OCI-LY7 (cell line): Measurements from ENCODE around the gene GYS1. TPM values are rescaled to one million over a fixed set of nuclear protein-coding genes. Genes with fewer than 3 reads are reported as not detected.

Experiments used
- BruUV-seq: library from RNA; stranded (reverse); fragments of 400-500 nt; replicated peaks from 2 replicates; lab custom pipeline; 2021; lab: Mats Ljungman, UMichigan
- CTCF ChIA-PET: fragments of 300-600 bp; sonication (Branson Sonifier 250); formaldehyde crosslinking; loops from one replicate; lab custom pipeline; 2022; ENCODE audit warnings: antibody characterized with exemption; ENCODE audit not compliant: unreplicated experiment; lab: Charles Lee
- POLR2A ChIA-PET: fragments of 300-600 bp; sonication (Branson Sonifier 250); formaldehyde crosslinking; loops from one replicate; lab custom pipeline; 2022; ENCODE audit warnings: antibody characterized with exemption; lab: Charles Lee
- DNase-seq: peaks from one replicate; pipeline ENCODE4 v3.0.0-alpha.2; 2015; ENCODE audit warnings: low spot score
- H2AFZ ChIP-seq: fragments of 200-600 bp; sonication (generic), shearing (Covaris generic); 2 replicates; pipeline ENCODE4 v1.6.1; 2014; ENCODE audit warnings: mild to moderate bottlenecking, antibody characterized with exemption, low read length, moderate library complexity
- H3K27ac ChIP-seq: fragments of 200-600 bp; sonication (generic); 2 replicates; pipeline ENCODE4 v1.5.1; 2014; ENCODE audit warnings: mixed run types, low read depth, mild to moderate bottlenecking, moderate library complexity, low read length, inconsistent platforms; ENCODE audit not compliant: poor library complexity, severe bottlenecking
- H3K36me3 ChIP-seq: fragments of 200-600 bp; sonication (generic); 2 replicates; pipeline ENCODE4 v1.6.1; 2014; ENCODE audit warnings: mild to moderate bottlenecking, antibody characterized with exemption, low read length, moderate library complexity, mixed read lengths; ENCODE audit not compliant: insufficient read depth
- H3K4me1 ChIP-seq: fragments of 200-600 bp; sonication (generic); 2 replicates; pipeline ENCODE4 v1.5.1; 2014; ENCODE audit warnings: mild to moderate bottlenecking, low read length; ENCODE audit not compliant: insufficient read depth, poor library complexity, severe bottlenecking
- H3K4me2 ChIP-seq: fragments of 200-600 bp; sonication (generic); 2 replicates; pipeline ENCODE4 v1.6.1; 2014; ENCODE audit warnings: mild to moderate bottlenecking, low read length
- H3K4me3 ChIP-seq: fragments of 200-600 bp; sonication (generic); 2 replicates; pipeline ENCODE4 v1.5.1; 2014; ENCODE audit warnings: mild to moderate bottlenecking, low read depth, low read length; ENCODE audit not compliant: poor library complexity, severe bottlenecking
- H3K79me2 ChIP-seq: fragments of 200-600 bp; sonication (generic); 2 replicates; pipeline ENCODE4 v1.6.1; 2016; ENCODE audit warnings: low read depth, mild to moderate bottlenecking, low read length, moderate library complexity, mixed read lengths; ENCODE audit not compliant: insufficient read depth
- H3K9me2 ChIP-seq: fragments of 200-600 bp; sonication (generic); 2 replicates; pipeline ENCODE4 v1.6.1; 2016; ENCODE audit warnings: mild to moderate bottlenecking, low read length, mixed read lengths; ENCODE audit not compliant: insufficient read depth
- H3K9me3 ChIP-seq: fragments of 200-600 bp; sonication (generic); 2 replicates; pipeline ENCODE4 v1.6.1; 2014; ENCODE audit warnings: mild to moderate bottlenecking, mixed run types, low read length, mixed read lengths
- H4K20me1 ChIP-seq: fragments of 200-600 bp; sonication (generic); 2 replicates; pipeline ENCODE4 v1.6.1; 2014; ENCODE audit warnings: mild to moderate bottlenecking, antibody characterized with exemption, low read length, moderate library complexity, mixed read lengths; ENCODE audit not compliant: insufficient read depth
- CTCF ChIP-seq: fragments of 200-600 bp; sonication (generic); conservative IDR thresholded peaks from 2 replicates; pipeline ENCODE4 v1.5.1; 2014; ENCODE audit warnings: mild to moderate bottlenecking, antibody characterized with exemption, low read length, moderate library complexity, mixed read lengths
- EZH2phosphoT487 ChIP-seq: fragments of 200-600 bp; sonication (generic); IDR thresholded peaks from 2 replicates; pipeline ENCODE4 v1.6.1; 2018; ENCODE audit warnings: low read depth, borderline replicate concordance, mild to moderate bottlenecking, mixed run types, antibody characterized with exemption, low read length, moderate library complexity, mixed read lengths
- intact Hi-C: fragments of 100-400 bp; cut with micrococcal nuclease; formaldehyde crosslinking; loops from one replicate; pipeline ENCODE4 v1.10.0; 2022; ENCODE audit not compliant: unreplicated experiment
- total RNA-seq, 2 experiments: library from RNA; depleted of rRNA in 1 of 2; stranded (reverse); fragments of >200 nt in 1 of 2; shearing (Covaris generic) in 1 of 2; gene quantifications; 2 replicates each; pipeline ENCODE4 v1.2.3, GENCODE V29; 2014 to 2022

GYS1 gene
- total RNA-seq, 2 experiments from 2014 or later = 20.0 to 29.9 TPM

- no peak for DNase-seq
Observed at GRCh38 chr19:48938256-48938655, 54.9 kb downstream of the GYS1 start.

GRCh38 chr19:48935864-48936263, 57.2 kb downstream of the GYS1 start:
- no peak overlapping the region for H3K27ac ChIP-seq
- ChIA-PET POLR2A (no interaction called here), CTCF (no interaction called here)
- intact Hi-C loops = no loop called here
- DNase-seq = no peak
- H3K4me3 ChIP-seq = no peak overlapping the region
- no peaks in the 10 kb centered on the region for H3K9me3 ChIP-seq
- no peaks in the 10 kb centered on the region for H3K9me2 ChIP-seq
- no peaks in the 10 kb centered on the region for H4K20me1 ChIP-seq
- H3K36me3 ChIP-seq = no peaks in the 10 kb centered on the region
- no TSS peak for BruUV-seq
- peaks cover 12% of the 10 kb centered on the region for H3K4me1 ChIP-seq
- TF ChIP-seq CTCF (no peak), EZH2phosphoT487 (no peak)
- H2AFZ ChIP-seq = no peak overlapping the region
- H3K79me2 ChIP-seq = no peaks in the 10 kb centered on the region
- no peak overlapping the region for H3K4me2 ChIP-seq

More at GRCh38 chr19:48938256-48938655, 54.9 kb downstream of the GYS1 start:
- Histone ChIP-seq H3K4me3 (no peak overlapping the region), H3K4me1 (peaks cover 7% of the 10 kb centered on the region), H3K27ac (no peak overlapping the region), H4K20me1 (no peaks in the 10 kb centered on the region), H3K9me2 (no peaks in the 10 kb centered on the region), H3K79me2 (no peaks in the 10 kb centered on the region), H3K4me2 (no peak overlapping the region), H2AFZ (no peak overlapping the region), H3K36me3 (no peaks in the 10 kb centered on the region), H3K9me3 (no peaks in the 10 kb centered on the region)
- CTCF ChIA-PET = no interaction called here
- BruUV-seq = no TSS peak
- intact Hi-C loops = no loop called here
- POLR2A ChIA-PET = no interaction called here
- TF ChIP-seq CTCF (no peak), EZH2phosphoT487 (no peak)

- H3K9me3 ChIP-seq = no peaks in the 10 kb centered on the region
- POLR2A ChIA-PET = interaction anchor here (0.5 kb wide), 1 partner anchor 25 kb away, joined by 5 read pairs; no protein-coding TSS in a partner anchor
- TF ChIP-seq CTCF (peak; percentile 54), EZH2phosphoT487 (no peak)
- no peak overlapping the region for H2AFZ ChIP-seq
- H3K4me2 ChIP-seq = no peak overlapping the region
- no TSS peak for BruUV-seq
- H3K4me3 ChIP-seq = no peak overlapping the region
- no peaks in the 10 kb centered on the region for H3K79me2 ChIP-seq
- intact Hi-C loops = no loop called here
- H4K20me1 ChIP-seq = no peaks in the 10 kb centered on the region
- H3K27ac ChIP-seq = no peak overlapping the region
- H3K9me2 ChIP-seq = no peaks in the 10 kb centered on the region
- no peak for DNase-seq
- no peaks in the 10 kb centered on the region for H3K36me3 ChIP-seq
- peaks cover 15% of the 10 kb centered on the region for H3K4me1 ChIP-seq
- CTCF ChIA-PET = no interaction called here
Observed at GRCh38 chr19:48934837-48935236, 58.3 kb downstream of the GYS1 start.
